WTC11 (cell line): ENCODE results near the gene ASS1.

ENCODE experiments used
- ATF2 ChIP-seq: sonication (generic); formaldehyde crosslinking; IDR thresholded peaks from 2 replicates; pipeline ENCODE4 v1.8.1; 2022; ENCODE audit warnings: low read depth, missing genetic modification reagents, borderline replicate concordance
- CTCF ChIP-seq: fragments of 200-600 bp; IDR thresholded peaks from 2 replicates; pipeline ENCODE4 v1.8.0; 2022; ENCODE audit warnings: antibody characterized with exemption
- NFE2L1 ChIP-seq: sonication (generic); formaldehyde crosslinking; IDR thresholded peaks from 2 replicates; pipeline ENCODE4 v1.8.1; 2023; ENCODE audit warnings: missing genetic modification reagents
- RELA ChIP-seq: sonication (generic); formaldehyde crosslinking; IDR thresholded peaks from 2 replicates; pipeline ENCODE4 v1.8.1; 2022; ENCODE audit warnings: missing genetic modification reagents, mild to moderate bottlenecking, borderline replicate concordance

DNA sequence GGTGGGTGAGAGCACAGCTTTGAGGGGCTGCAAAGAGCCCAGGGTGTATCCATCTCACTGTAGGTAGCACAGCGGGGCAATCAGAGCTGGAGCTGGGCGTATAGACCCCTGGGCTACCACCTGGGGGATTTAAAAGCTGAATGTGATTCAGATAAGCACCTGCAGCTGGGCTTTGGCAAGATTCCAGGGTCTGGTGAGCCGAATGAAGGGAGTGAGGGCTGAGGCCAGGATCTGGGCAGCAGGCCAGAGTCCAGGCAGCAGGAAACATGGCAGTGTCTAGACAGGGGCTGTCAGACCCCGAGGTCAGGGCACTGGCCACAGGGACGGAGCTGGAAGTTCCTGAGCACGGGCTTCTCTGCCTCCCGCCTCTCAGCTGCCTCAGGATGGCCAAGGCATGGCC, 8.7 kb downstream of the ASS1 start:
- TF ChIP-seq CTCF (no peak), NFE2L1 (no peak), ATF2 (CRISPR knock-in tag) (no peak), RELA (no peak)
